Activated T-cell treated with anti-CD3 and anti-CD28 coated beads for 24 hours (primary cell): Measurements from ENCODE around the gene PNP.

Experiments used
- DNase-seq: peaks from one replicate; pipeline ENCODE4 v3.0.0-alpha.2; 2020; ENCODE audit warnings: low read depth

The PNP gene

GRCh38 chr14:20455355-20456300 lies 13.6 kb upstream of the PNP start:
- no peak for DNase-seq

- no peak for DNase-seq
Observed at GRCh38 chr14:20456971-20457370, 12.2 kb upstream of the PNP start.

DNA sequence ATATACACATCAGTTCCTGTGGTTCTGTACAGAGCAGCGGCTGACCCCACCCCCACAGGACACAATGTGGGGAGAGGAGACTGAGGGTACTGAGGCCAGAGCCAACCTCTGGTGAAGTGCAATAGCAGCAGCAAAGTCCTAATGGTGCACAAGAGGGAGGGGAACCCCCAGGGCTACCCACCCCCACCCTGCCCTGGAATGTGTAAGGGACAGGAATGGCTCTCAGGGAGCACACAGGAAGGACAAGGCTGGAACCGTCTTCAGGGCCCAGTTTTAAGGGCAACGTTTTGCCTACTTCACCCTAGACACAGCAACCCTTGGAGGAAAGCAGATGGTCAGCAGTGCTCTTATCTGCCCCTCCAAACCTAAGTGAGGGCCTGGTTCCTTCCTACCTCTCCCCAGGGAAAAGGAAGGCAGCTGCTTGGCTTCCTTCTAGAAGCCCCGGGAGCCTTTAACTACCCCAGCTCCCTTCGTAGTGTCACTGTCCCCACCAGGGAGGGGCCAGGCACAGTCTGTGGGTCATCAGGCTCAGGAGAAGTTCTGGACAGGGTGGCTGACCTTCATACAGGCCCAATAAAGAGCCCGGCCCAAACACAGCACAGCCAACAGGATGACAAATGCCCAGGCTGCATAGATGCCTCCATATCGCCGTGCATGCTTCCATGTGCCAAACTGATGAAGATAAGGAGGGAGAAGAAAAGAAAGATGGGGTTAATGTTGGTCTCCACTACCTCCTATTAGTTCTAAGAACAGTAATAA lies 11.0 kb upstream of the PNP start:
- no peak for DNase-seq

- DNase-seq: no peak
Observed at GRCh38 chr14:20460458-20461224, 8.6 kb upstream of the PNP start.

DNA sequence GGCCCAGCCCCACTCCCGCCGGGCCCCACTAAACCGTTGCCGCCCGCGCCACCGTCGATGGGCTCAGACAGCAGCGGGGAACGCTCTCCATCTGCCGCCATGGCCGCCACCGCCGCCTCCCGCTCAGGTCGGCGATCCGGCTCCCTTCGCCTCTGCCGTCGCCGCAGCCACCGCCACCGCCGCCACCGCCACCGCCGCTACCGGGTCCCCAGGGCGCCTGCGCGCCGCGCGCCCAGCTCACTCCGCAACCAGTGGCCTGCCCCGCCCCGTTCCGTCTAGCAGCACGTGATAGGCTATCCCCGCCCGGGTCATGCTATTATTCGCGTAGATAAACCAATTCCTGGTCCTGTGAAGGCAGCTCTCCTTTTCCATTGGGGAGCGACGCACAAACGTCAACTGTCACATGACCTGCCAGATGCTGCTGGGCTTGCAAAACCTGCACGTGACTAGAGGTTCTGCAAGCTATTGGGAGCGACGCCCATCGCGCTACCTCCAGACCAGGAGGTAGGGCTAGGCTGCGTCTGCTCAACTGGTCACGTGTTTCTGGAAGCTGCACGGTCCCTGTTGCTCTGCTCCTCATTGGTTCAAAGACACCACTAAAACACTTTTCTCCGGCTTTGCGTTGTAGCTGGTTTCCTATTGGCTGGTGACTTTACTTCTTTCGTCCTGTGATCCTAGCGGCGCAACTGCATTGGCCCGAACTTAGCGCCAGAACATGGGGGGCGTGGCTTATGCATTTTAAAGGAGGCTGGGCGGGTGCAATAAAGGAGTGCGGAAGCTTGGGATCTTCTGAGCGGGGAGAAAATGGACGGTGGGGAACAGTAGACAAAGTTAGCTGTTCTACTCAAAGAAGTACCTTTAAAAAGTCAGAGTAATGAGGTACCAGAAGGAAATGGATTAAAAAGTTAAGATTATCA lies 7.7 kb upstream of the PNP start, which contains the start of gene PIP4P1:
TSS of gene PIP4P1 (minus strand) at position 210 of the 917 bp plus-strand sequence. CDS start at position 101, 109 bp downstream.
- DNase-seq: peak; percentile 98

- no peak for DNase-seq
Observed at GRCh38 chr14:20468764-20469241, 403 bp upstream of the PNP start.

DNA sequence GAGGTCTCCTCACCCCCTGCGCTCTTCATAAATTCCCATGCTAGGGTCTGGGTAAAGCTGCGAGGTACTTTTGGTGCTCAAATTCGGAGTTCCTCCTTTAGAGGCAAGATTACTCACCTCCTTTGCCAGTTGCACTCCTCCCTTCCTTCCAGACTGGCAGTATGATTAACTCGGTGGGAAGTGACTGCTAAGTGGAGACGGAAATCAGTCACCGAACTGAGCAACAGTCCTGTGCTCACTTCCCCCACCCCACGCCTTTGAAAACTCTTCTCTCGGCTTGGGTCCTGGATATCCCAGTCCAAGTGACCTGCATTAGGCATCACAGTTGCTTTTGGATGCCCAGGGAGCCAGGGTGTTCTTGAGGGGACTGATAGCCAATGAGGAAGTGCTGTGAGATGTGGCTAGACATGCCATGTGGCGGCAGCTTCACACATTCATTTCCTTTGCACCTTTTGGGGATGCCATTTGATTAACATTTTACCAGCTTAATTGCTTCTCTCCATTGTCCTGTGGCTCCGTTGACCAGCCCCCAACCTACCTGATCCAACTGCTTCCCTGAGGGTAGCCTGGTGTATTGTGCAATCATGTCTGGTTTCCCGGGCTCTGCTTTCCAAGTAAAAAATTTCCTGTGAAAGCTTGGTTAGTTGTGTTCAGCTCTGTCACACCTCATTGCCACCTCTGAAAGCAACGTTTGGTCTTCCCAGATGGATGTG lies 840 bp downstream of the PNP start:
- DNase-seq: peak; percentile 60

DNA sequence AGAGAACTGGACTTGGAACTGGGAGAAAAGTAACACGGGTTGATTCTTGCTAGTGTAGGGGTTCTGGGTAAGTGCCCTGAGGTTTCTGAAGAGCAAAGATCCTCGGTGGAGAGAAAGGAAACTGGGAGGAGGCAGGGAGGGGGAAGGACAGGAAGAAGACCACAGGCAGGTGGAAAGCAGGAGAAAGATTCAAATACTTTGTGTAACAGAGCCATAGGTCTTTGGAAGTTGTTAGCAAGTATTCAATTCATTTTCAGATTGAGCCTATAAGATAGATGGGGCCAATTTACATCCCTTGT lies 1.3 kb downstream of the PNP start:
- no peak for DNase-seq

GRCh38 chr14:20472536-20473169 lies 3.4 kb downstream of the PNP start:
- DNase-seq: no peak

GRCh38 chr14:20476776-20477175 lies 7.6 kb downstream of the PNP start:
- DNase-seq: no peak

GRCh38 chr14:20477211-20477876 lies 8.1 kb downstream of the PNP start:
- no peak for DNase-seq

- no peak for DNase-seq
Observed at GRCh38 chr14:20478894-20479293, 9.7 kb downstream of the PNP start.

GRCh38 chr14:20482382-20482781 lies 13.2 kb downstream of the PNP start:
- DNase-seq: no peak

- DNase-seq: no peak
Observed at GRCh38 chr14:20485900-20486299, 16.7 kb downstream of the PNP start.

- DNase-seq: no peak
Observed at GRCh38 chr14:20486684-20487395, 17.6 kb downstream of the PNP start.

GRCh38 chr14:20487396-20487725 lies 18.2 kb downstream of the PNP start:
- no peak for DNase-seq

- DNase-seq: no peak
Observed at GRCh38 chr14:20489093-20489994, 20.1 kb downstream of the PNP start.

GRCh38 chr14:20490563-20490962 lies 21.4 kb downstream of the PNP start:
- DNase-seq: no peak
